Measurements from ENCODE around the gene IBA57.

The IBA57 gene

GRCh38 chr1:228174482-228175315 is 9.1 kb downstream of the IBA57 start:
- no peak for FAIRE-seq

- FAIRE-seq = no peak
Measured at GRCh38 chr1:228175316-228176023, 9.9 kb downstream of the IBA57 start.

DNA sequence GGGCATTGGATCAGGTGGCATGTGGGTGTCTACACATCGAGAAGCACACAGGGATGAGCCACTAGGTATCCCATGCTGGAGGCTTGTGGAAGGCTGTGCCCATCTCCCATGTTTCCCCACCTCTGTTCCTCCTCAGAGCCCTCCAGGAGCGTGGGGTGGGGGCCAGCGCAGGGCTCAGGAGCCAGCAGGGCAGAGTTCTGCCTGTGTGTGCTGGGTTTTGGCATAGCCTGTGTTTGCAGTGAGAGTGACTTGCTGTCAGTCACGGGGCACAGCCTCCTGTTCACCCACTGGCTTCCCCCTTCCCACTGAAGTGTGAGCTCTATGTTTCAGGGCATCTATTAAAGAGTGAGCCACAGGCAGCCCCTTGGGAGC is 10.4 kb downstream of the IBA57 start:
- FAIRE-seq = no peak

GRCh38 chr1:228176461-228177182 is 11.0 kb downstream of the IBA57 start:
- no peak for FAIRE-seq

DNA sequence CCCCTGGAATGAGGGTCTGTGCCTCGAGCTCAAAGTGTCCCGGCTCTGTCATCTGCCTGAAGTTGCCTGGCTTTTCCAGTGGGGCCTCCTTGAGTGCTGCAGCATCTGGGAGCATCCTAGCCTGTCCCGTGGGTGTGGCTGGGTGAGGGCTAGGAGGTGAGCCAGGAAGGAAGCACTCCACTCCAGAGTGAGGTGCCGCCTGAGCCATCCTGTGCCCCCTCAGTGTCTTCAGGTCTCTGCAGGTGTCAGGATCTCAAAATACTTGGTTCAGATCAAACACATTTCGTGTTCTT is 11.5 kb downstream of the IBA57 start:
- no peak for FAIRE-seq

DNA sequence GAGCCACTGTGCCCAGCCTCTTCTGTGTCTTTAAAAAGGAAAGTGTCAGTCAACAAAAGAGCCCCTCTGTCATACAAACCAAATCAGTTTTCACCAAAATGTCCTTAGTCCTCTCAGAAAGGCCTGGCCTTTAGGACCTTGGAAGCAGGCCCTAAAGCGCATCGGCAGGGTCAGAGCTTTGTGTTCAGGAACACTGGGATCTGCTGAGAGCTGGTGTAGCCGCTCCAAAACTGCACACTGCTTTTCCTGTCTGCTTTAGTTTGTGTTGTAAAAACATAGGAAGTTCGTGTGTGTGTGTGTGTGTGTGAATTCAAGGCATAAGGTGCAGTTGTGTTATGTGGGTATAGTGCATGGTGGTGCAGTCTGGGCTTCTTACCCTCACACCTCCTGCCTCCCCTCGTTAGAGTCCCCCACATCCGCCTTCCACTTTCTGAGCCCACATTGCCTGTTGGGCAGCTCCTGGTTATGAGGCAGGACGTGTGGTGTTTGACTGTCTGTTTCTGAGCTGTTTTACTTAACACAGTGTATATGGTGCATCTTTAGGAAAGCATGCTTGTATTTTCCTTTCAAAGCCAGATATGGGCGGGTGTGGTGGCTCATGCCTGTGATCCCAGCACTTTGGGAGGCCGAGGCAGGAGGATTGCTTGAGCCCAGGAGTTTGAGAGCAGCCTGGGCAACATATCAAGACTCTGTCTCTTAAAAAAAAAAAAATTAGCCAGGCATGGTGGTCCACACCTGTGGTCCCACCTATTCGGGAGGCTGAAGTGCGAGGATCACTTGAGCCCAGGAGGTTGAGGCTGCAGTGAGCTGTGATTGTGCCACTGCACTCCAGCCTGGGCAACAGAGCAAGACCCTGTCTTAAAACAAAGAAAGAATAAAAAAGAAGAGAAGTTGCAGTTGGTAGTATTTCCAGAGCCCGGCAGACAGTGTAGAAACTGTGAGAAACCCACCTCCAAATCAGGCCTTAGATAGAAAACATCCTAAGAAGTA is 12.4 kb downstream of the IBA57 start:
- no peak for FAIRE-seq

DNA sequence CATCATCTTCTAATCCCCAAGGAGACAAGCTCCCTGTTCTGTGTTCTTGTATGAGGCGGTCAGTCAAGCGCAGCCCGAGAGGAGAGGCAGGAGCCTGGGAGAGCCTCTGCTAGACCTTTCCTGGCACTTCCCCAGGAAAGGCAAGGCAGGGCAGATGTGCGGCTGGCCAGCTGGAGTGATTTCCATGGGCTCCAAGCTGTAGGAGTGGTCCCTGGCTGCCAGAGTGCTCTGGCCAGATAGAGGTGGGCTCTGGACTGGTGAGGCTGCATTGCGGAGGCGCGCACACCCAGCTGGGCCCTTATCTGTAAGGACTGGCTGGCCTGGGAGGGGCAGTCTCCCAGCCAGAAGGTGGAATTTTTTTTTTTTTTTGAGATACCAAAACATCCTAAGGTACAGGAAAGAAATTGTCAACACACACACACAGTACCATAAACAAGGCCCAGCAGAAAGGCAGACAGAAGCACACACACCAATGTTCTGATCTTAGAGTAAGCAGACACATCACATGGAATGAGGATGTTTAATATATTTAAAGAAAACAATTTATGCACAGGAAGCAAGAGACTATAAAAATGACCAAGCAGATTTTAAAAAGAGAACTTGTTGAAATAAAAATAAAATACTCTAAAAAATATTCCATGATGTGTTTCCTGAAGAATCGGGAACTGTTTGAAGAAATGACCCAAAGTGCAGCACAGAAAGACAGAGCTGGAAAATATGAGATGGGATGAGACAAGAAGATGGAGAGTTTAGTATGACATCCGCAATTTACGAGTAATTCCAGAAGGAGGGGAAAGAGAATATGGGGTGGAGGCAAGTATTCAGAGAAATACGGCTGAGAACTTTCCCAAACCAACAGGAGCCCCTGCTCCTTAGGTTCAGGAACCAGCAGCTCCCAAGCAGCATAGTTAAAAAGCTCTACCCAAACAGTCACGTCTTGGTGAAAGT is 13.4 kb downstream of the IBA57 start:
- no peak for FAIRE-seq

DNA sequence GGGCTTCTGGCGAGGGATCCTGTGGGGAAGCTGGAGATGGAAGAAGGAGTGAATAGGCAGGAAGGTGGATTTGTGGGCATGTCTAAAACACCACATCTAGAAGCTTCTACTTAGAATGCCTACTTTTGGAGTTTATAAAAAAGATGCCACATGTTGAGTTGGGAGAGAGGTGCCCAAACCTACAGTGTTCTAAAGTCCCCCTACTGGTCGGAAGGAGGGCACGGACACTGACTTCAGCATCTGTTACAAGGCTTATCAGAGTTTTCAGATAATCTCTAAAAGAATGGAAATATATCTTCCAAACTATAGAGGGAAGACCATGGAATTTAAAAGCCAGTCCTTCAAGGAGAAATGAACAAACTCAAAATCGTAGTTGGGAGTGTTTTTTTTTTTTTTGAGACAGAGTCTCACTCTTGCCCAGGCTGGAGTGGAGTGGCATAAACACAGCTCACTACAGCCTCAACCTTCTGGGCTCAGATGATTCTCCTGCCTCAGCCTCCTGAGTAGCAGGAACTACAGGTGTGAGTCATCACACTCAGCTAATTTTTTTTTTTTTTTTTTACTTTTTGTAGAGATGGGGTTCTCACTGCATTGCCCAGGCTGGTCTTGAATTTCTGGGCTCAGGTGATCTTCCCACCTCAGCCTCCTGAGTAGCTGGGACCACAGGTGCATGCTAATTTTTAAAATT is 14.8 kb downstream of the IBA57 start:
- FAIRE-seq = peak; percentile 37

- no peak for FAIRE-seq
Measured at GRCh38 chr1:228180959-228181644, 15.5 kb downstream of the IBA57 start.

DNA sequence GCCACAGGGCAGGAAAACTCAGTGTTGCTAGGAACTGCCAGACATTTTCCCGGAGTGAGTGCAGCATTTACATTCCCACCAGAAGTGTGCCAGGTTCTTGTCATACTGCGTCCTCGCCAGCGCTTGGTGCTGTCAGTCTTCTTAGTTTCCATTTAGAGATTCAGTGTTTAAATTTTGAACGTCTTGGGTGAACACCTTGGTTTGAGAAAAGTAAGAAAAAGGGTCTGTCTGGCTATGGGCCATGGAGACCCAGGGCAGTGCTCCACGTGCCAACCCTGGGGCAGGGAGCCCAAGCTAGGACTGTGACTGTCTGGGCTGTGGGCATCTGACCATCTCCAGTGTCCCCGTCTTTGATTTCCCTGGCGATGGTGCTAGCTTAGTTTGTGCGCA is 16.0 kb downstream of the IBA57 start:
- FAIRE-seq = no peak

DNA sequence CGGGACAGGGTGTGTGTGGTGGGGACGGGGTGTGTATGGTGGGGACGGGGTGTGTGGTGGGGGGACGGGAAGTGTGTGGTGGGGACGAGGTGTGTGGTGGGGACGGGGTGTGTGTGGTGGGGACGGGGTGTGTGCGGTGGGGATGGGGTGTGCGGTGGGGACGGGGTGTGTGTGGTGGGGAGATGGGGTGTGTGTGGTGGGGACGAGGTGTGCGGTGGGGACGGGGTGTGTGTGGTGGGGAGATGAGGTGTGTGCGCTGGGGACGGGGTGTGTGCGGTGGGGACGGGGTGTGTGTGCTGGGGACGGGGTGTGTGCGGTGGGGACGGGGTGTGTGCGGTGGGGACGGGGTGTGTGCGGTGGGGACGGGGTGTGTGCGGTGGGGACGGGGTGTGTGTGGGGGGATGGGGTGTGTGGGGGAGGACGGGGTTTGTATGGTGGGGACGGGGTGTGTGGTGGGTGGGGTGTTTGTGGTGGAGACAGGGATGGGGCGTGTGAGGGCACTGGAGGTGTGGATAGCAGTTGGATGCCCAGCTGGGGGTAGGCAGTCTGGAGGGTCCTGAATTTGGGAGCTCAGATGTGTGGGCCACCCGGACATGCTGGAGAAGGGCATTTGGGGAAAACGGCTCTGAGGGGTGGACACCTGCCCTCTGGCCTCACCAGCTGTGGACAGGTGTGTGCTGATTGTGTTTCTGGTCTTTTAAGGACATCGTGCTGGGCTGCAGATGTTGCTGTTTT is 16.9 kb downstream of the IBA57 start:
- no peak for FAIRE-seq

GRCh38 chr1:228184152-228184551 is 18.5 kb downstream of the IBA57 start:
- FAIRE-seq = no peak

DNA sequence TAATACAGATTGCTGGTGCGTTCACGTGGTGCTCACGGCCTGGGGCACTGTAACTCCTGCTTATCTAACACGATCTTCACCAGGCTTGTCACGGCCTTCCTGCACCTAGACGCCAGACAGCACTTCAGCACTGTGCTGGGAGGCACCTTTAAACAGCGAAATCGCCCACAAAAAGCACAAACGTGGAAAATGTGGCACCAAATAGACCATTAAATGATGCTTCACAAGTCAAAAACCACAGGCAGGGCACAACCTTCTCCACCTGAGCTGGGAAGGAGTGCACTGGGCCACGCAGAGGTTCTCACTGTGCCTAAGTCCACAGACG is 20.0 kb downstream of the IBA57 start:
- FAIRE-seq = no peak

- peak; percentile 36 for FAIRE-seq
Measured at GRCh38 chr1:228188249-228188648, 22.6 kb downstream of the IBA57 start.

GRCh38 chr1:228190182-228190581 is 24.6 kb downstream of the IBA57 start:
- no peak for FAIRE-seq

- no peak for FAIRE-seq
Measured at GRCh38 chr1:228190778-228191177, 25.2 kb downstream of the IBA57 start.

- FAIRE-seq = no peak
Measured at GRCh38 chr1:228194436-228194835, 28.8 kb downstream of the IBA57 start.

DNA sequence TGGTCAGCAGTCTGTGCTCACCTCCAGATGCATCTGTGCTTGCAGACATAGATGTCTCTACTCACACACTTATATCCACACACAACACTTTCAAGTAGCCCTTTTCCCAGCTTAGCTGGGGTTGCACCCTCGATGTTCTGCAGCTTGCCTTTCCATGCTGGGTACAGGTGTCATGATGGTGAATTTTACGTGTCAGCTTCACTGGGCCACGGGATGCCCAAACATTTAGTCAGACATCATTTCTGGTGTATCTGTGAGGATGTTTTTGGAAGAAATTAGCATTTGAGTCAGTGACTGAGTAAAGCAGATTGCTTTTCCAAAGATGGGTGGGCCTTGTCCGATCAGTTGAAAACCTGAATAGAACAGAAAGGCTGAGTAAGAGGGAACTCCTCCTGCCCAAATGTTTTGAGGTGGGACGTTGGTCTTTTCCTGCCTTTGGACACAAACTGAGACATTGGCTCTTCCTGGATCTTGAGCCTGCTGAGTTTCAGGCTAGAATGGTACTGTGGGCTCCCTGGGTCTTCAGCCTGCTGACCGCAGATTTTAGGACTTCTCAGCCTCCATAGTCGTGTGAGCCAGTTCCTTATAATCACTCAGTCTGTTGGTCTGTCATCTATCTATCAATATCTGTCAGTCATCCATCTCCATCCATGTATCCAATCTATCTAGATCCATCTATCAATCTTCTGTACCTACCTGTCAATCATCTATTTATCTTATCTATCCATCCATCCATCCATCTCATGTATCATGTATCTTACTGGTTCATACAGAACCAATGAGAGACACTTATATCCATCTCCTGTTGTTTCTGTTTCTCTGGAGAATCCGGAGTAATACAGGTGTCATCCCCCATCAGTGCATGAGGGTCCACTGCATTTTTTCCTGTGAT is 29.6 kb downstream of the IBA57 start:
- no peak for FAIRE-seq

Measured in TTC549 (cell line).